DOHH2 (cell line): ENCODE measurements around the gene A1BG.

ENCODE experiments used
- EZH2phosphoT487 ChIP-seq: fragments of 200-600 bp; sonication (generic); IDR thresholded peaks from 2 replicates; pipeline ENCODE4 v1.6.1; 2017; ENCODE audit warnings: borderline replicate concordance, mild to moderate bottlenecking, antibody characterized with exemption, low read length, moderate library complexity, mixed read lengths
- TF ChIP-seq, protein P1 (sequence below): fragments of 200-600 bp; sonication (generic); IDR thresholded peaks from one replicate; pipeline ENCODE4 v1.5.1; 2014; ENCODE audit warnings: antibody characterized with exemption, mild to moderate bottlenecking, low read depth, low read length; ENCODE audit not compliant: poor library complexity, severe bottlenecking

DNA sequence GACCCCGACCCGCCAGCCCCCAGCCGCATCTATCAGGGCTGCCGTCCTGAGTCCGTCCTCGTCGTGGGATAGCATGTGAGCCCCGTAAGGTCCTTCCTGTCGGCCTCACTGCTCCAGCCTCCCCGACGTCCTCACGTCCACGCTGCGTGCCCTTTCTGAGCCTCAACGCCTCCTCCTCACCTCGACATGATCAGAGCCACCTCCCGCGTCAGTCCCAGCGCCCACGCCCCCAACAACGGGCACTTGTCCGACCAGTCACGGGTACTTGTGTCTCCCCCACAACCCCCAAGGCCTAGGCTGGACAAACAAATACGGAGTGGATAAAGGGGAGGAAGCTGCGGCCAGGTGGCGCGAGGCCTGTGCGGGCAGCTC lies 8.6 kb upstream of the A1BG start:
- TF ChIP-seq, protein P1, sequence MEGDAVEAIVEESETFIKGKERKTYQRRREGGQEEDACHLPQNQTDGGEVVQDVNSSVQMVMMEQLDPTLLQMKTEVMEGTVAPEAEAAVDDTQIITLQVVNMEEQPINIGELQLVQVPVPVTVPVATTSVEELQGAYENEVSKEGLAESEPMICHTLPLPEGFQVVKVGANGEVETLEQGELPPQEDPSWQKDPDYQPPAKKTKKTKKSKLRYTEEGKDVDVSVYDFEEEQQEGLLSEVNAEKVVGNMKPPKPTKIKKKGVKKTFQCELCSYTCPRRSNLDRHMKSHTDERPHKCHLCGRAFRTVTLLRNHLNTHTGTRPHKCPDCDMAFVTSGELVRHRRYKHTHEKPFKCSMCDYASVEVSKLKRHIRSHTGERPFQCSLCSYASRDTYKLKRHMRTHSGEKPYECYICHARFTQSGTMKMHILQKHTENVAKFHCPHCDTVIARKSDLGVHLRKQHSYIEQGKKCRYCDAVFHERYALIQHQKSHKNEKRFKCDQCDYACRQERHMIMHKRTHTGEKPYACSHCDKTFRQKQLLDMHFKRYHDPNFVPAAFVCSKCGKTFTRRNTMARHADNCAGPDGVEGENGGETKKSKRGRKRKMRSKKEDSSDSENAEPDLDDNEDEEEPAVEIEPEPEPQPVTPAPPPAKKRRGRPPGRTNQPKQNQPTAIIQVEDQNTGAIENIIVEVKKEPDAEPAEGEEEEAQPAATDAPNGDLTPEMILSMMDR: no peak
- no peak for TF ChIP-seq EZH2phosphoT487
